ENCODE results near the gene MEF2B.
"Not testable (repeated sequence)": the region's sequence is repeated elsewhere in the genome, so short reads cannot be mapped to it uniquely, and the experiment has no call there.

The MEF2B gene

GRCh38 chr19:19138109-19138981, 31.7 kb downstream of the MEF2B start, which contains the start of gene TMEM161A:
Gene TMEM161A, minus strand, starts transcription at chr19:19138478. Its CDS starts 50 bp downstream, at chr19:19138428.
- TF ChIP-seq CTCF (IDR thresholded peaks at IDR 0.05; ENCODE audit: insufficient read depth, low read depth, low read length, missing control alignments): no peak
- peak; percentile 100 for DNase-seq (ENCODE audit: low read depth)
- H3K4me3 ChIP-seq (ENCODE audit: low read depth, low read length): peak within 1 kb of the TSS; percentile 94

DNA sequence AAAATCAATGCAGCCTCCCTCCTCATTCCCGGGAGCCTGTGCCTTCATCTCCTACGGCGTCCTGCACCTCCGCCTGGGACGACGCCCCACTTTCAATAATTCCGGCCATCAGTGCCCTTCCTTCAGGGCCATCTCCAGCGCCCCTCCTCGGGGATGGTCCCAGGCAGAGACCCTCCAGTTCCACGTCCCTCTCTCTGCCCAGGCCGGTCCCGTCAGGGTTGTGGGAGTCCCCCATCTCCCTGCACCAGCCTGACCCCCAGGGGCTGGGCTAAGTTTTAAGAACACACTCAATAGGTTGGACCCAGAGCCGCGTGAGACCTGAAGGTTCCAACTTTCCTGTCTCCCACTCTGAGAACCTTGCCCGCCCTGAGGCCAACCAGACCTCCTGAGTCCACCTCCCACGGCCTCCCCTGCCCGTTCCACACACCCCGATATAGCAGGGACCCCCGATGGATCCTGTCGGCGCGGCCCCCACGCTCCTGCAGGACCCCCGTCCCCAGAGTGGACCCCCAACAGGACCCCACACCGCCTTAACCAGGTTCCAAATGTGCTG, 32.4 kb downstream of the MEF2B start:
- DNase-seq (ENCODE audit: low read depth): no peak
- TF ChIP-seq CTCF (IDR thresholded peaks at IDR 0.05; ENCODE audit: insufficient read depth, low read depth, low read length, missing control alignments): no peak

GRCh38 chr19:19135713-19136112, 34.4 kb downstream of the MEF2B start:
- not testable (repeated sequence) for DNase-seq (ENCODE audit: low read depth); H3K4me3 ChIP-seq (ENCODE audit: low read depth, low read length)

More for the DNA sequence above, 32.4 kb downstream of the MEF2B start:
- peak overlapping the region; percentile 94 for H3K4me3 ChIP-seq (ENCODE audit: low read depth, low read length)

GRCh38 chr19:19134687-19135158, 35.3 kb downstream of the MEF2B start:
- TF ChIP-seq CTCF (IDR thresholded peaks at IDR 0.05; ENCODE audit: insufficient read depth, low read depth, low read length, missing control alignments): peak; percentile 10

DNA sequence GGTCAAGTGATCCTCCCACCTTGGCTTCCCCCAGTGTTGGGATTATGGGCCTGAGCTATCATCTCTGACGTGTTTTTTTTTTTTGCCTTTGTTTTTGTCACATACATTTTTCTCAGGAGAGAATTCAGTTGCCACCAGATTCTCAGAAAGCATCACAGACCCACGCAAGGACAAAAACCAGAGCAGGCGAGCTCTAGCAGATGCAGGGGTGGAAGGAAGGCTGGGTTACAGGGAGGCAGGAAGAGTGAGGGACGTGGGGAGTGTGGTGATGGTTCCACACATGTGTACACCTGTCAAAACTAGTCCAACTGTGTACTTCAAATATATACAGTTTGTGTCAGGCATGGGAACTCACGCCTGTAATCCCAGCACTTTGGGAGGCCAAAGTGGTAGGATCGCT, 36.1 kb downstream of the MEF2B start:
- TF ChIP-seq CTCF (IDR thresholded peaks at IDR 0.05; ENCODE audit: insufficient read depth, low read depth, low read length, missing control alignments): no peak
- DNase-seq (ENCODE audit: low read depth): no peak

More at GRCh38 chr19:19134687-19135158, 35.3 kb downstream of the MEF2B start:
- DNase-seq (ENCODE audit: low read depth): peak; percentile 48
- no peak overlapping the region for H3K4me3 ChIP-seq (ENCODE audit: low read depth, low read length)

GRCh38 chr19:19132912-19133311, 37.2 kb downstream of the MEF2B start:
- TF ChIP-seq CTCF (IDR thresholded peaks at IDR 0.05; ENCODE audit: insufficient read depth, low read depth, low read length, missing control alignments): no peak
- no peak overlapping the region for H3K4me3 ChIP-seq (ENCODE audit: low read depth, low read length)
- no peak for DNase-seq (ENCODE audit: low read depth)

More for the DNA sequence above, 36.1 kb downstream of the MEF2B start:
- H3K4me3 ChIP-seq (ENCODE audit: low read depth, low read length): no peak overlapping the region

- DNase-seq (ENCODE audit: low read depth): no peak
- no peak for TF ChIP-seq CTCF (IDR thresholded peaks at IDR 0.05; ENCODE audit: insufficient read depth, low read depth, low read length, missing control alignments)
- H3K4me3 ChIP-seq (ENCODE audit: low read depth, low read length): no peak overlapping the region
These were observed 38.1 kb downstream of the MEF2B start for GRCh38 chr19:19131989-19132388.
